Psoas muscle (tissue), 8 donors: ENCODE results near the gene WNT5A. TPM values are rescaled to one million over a fixed set of nuclear protein-coding genes. Genes with fewer than 3 reads are reported as not detected.
A peak's percentile ranks its signal among the peaks of the same experiment; 100 is the strongest.

Source experiments
- ATAC-seq, 4 donors: fragments of 200-7000 bp; cut with Tn5 transposase; one replicate each; pipeline ENCODE4 v1.9.1; 2020; ENCODE audit warnings: moderate library complexity in 3 of 4, mild to moderate bottlenecking in 2 of 4
- DNase-seq, 2 donors: peaks; one replicate each; pipeline ENCODE4 v3.0.0-alpha.2; 2020
- H3K27ac ChIP-seq: fragments of 200-600 bp; one replicate; pipeline ENCODE4 v1.8.0; 2022
- H3K27me3 ChIP-seq, 3 donors: fragments of 200-600 bp in 1 of 3; one replicate each; pipeline versions ENCODE4 v1.6.1 to v1.8.0; 2013 to 2022; ENCODE audit warnings: low read length in 2 of 3, mild to moderate bottlenecking in 2 of 3, moderate library complexity in 1 of 3; ENCODE audit not compliant: insufficient read depth in 3 of 3
- H3K36me3 ChIP-seq, 2 donors: fragments of 200-600 bp in 1 of 2; one replicate each; pipeline versions ENCODE4 v1.6.1 to v1.8.0; 2013 to 2022; ENCODE audit warnings: low read depth in 1 of 2, mild to moderate bottlenecking in 1 of 2, moderate library complexity in 1 of 2; ENCODE audit not compliant: insufficient read depth in 1 of 2
- H3K4me1 ChIP-seq: fragments of 200-600 bp; one replicate; pipeline ENCODE4 v1.8.0; 2022
- H3K4me3 ChIP-seq: fragments of 200-600 bp; one replicate; pipeline ENCODE4 v1.8.0; 2022; ENCODE audit warnings: mild to moderate bottlenecking
- H3K9me3 ChIP-seq: fragments of 200-600 bp; one replicate; pipeline ENCODE4 v1.8.0; 2022
- CTCF ChIP-seq: fragments of 200-600 bp; IDR thresholded peaks from one replicate; pipeline ENCODE4 v1.8.0; 2022; ENCODE audit warnings: antibody characterized with exemption
- WGBS, 3 donors: extraction: QIAGEN DNeasy Blood & Tissue Kit; methylation state at CpG; one replicate each; pipeline versions ENCODE4 v1.1.6 to v1.1.7; 2013; 5-methylcytosine and 5-hydroxymethylcytosine counted together
- intact Hi-C, 2 donors: fragments of 100-400 bp; cut with DNase I; formaldehyde crosslinking; loops; one replicate each; pipeline versions ENCODE4 v1.11.0 to v1.14.2; 2022
- polyA plus RNA-seq, 3 donors: library from polyadenylated mRNA; stranded (reverse); fragments of 200-250 nt; gene quantifications; one replicate each; pipeline ENCODE4 v1.2.3, GENCODE V29; 2013
- total RNA-seq, 4 donors: library from RNA; stranded (reverse); fragmentation: NEBNext Ultra II Directional in 2 of 4; extraction: Animal tissue kit (Norgen Biotek cat#: 25700) in 2 of 4; gene quantifications; one replicate each; pipeline versions ENCODE4 v1.2.1 to v1.2.4, GENCODE V29; 2021 to 2023
- donor health status: healthy with polysubstance abuse.
- donor health status: DM: no; HTN: no; CAD: no; lungs with moderate emphysema.
- donor health status: Bipolar disorder and iron deficiency.
- donor health status: healthy.
- donor health status: DM: yes; HTN: yes; CAD: no.
- donor health status: DM: no; HTN: no; CAD: no.
- donor health status: DM: no; HTN: no; CAD: no.
- donor health status: DM: yes; HTN: yes; CAD: no.

Gene WNT5A
- total and polyA plus RNA-seq, 7 donors, result 0.43 to 6.2 (median 1.1) TPM

DNA sequence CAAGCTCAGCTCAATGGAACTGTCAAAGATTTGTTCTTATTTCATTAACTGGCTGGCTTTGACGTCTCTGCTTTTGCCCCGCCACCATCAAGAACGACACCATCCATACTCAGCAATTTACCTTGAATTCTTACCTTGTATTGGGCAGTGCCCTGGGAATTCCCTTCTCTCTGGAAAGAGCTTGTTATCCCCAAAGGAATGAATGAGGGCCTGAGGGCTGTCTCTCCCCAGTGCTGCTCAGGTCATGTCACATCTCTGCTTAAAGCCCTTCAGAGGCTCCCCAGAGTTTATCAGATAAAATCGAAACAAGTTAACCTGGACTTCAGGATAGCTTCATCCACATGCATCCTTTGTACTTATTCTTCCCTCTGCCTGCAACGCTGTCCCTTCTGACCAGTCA is 5.9 kb upstream of the WNT5A start:
- H3K9me3 ChIP-seq, result no peaks in the 10 kb centered on the region
- WGBS, 3 donors, result 79 to 87% (median 86%) methylated on average over 5 of the region's 5 CpGs
- TF ChIP-seq CTCF, result no peak
- no peak for ATAC-seq
- no peaks in the 10 kb centered on the region for H3K27me3 ChIP-seq
- H3K4me3 ChIP-seq, result no peak overlapping the region
- no peak overlapping the region for H3K27ac ChIP-seq
- DNase-seq, result no peak
- H3K36me3 ChIP-seq, result no peaks in the 10 kb centered on the region
- intact Hi-C loops, result no loop called here
- H3K4me1 ChIP-seq, result peaks cover 3% of the 10 kb centered on the region

GRCh38 chr3:55491296-55491816 is 4.2 kb upstream of the WNT5A start:
- no peaks in the 10 kb centered on the region for H3K36me3 ChIP-seq
- no peaks in the 10 kb centered on the region for H3K27me3 ChIP-seq
- no peaks in the 10 kb centered on the region for H3K9me3 ChIP-seq
- 48 to 63% (median 49%) methylated on average over 7 of the region's 7 CpGs for WGBS, 3 donors
- no peak for TF ChIP-seq CTCF
- H3K4me3 ChIP-seq, result no peak overlapping the region
- DNase-seq (no peak), ATAC-seq (no peak)
- H3K27ac ChIP-seq, result no peak overlapping the region
- intact Hi-C loops, result no loop called here
- peaks cover 3% of the 10 kb centered on the region for H3K4me1 ChIP-seq

DNA sequence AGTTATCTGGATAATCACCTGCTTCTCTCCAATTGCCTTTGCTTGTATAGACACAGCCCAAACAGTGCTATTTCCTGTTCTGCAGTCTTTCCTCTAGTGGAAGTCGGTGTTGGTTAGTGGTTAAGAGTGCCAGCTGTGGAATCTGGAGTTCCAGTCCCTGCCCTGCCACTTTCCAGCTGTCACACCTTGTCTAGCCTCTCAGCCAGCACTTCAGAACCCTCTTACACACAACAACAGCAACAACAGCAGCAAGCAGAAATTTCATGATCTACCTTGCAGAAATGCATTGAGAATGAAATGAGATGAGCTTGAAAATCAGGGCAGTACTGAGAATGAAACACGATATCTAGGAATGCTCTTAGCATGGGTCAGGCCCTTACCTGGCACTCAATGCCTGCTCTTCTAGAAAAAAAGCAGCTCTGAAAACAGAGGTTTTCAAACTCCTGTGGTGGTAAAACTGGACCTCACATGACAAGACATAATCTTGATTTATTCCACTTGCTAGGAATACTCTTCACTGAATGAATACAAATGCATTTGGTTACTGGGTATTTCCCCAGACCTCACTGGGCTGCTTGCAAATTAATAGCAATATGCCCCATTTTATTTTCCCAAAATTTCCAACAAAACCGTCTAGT is 3.3 kb upstream of the WNT5A start:
- 37 to 43% (median 38%) methylated on average over 3 of the region's 3 CpGs for WGBS, 3 donors
- intact Hi-C loops, result no loop called here
- Histone ChIP-seq H3K9me3 (no peaks in the 10 kb centered on the region), H3K27ac (no peak overlapping the region), H3K4me1 (peaks cover 3% of the 10 kb centered on the region), H3K27me3 (no peaks in the 10 kb centered on the region), H3K4me3 (no peak overlapping the region), H3K36me3 (no peaks in the 10 kb centered on the region)
- TF ChIP-seq CTCF, result no peak
- no peak for ATAC-seq
- DNase-seq, result no peak

- intact Hi-C loops, result loop anchor here (5.0 to 10.0 kb wide), 7 partner anchors 235 to 1005 kb away; no protein-coding TSS in a partner anchor
- Histone ChIP-seq H3K36me3 (no peaks in the 10 kb centered on the region), H3K27me3 (no peaks in the 10 kb centered on the region), H3K4me1 (peaks cover 3% of the 10 kb centered on the region), H3K9me3 (no peaks in the 10 kb centered on the region), H3K27ac (no peak overlapping the region), H3K4me3 (peak overlapping the region; percentile 20)
- ATAC-seq (no peak), DNase-seq (peak in 1 of 2 donors; percentile 53)
- 28 to 37% (median 32%) methylated on average over 17 of the region's 17 CpGs for WGBS, 3 donors
- no peak for TF ChIP-seq CTCF
Observed at GRCh38 chr3:55489798-55490132, 2.7 kb upstream of the WNT5A start.
